Measurements from ENCODE around the gene SPATA2. TPM values are rescaled to one million over a fixed set of nuclear protein-coding genes. Genes with fewer than 3 reads are reported as not detected.

SPATA2 gene
- total RNA-seq, 4 donors from 2014 or later = 4.0 to 6.7 (median 5.5) TPM

- Histone ChIP-seq H3K27me3 (no peaks in the 10 kb centered on the region), H3K36me3 (peaks cover 7 to 87% (median 47%) of the 10 kb centered on the region in 4 donors), H3K4me1 (peaks cover 0 to 7% (median 0%) of the 10 kb centered on the region in 4 donors), H3K9me3 (no peaks in the 10 kb centered on the region), H3K4me3 (no peak overlapping the region), H3K27ac (replicated peaks in 1 of 4) (no peak overlapping the region)
- DNase-seq (ENCODE audit: extremely low spot score) = no peak
- intact Hi-C loops (cut with DNase I) = no loop called here
- TF ChIP-seq CTCF (IDR thresholded peaks at IDR 0.05) (no peak), POLR2AphosphoS5 (IDR thresholded peaks at IDR 0.05) (no peak)
- WGBS = 80% methylated on average over 5 of the region's 5 CpGs
These were observed 46.4 kb downstream of the SPATA2 start for GRCh38 chr20:49868964-49869363.

- no peak for DNase-seq (ENCODE audit: extremely low spot score)
- intact Hi-C loops (cut with DNase I) = no loop called here
- Histone ChIP-seq H3K4me3 (no peak overlapping the region), H3K27ac (replicated peaks in 1 of 4) (no peak overlapping the region), H3K27me3 (no peaks in the 10 kb centered on the region), H3K9me3 (no peaks in the 10 kb centered on the region), H3K4me1 (peaks cover 0 to 7% (median 0%) of the 10 kb centered on the region in 4 donors), H3K36me3 (peaks cover 7 to 91% (median 49%) of the 10 kb centered on the region in 4 donors)
- no peak for TF ChIP-seq EP300 (IDR thresholded peaks at IDR 0.05)
- TF ChIP-seq CTCF (IDR thresholded peaks at IDR 0.05) = no peak
- no peak for TF ChIP-seq POLR2AphosphoS5 (IDR thresholded peaks at IDR 0.05)
- TF ChIP-seq POLR2A (IDR thresholded peaks at IDR 0.05; ENCODE audit: low read depth) = no peak
- 79% methylated on average over 3 of the region's 3 CpGs for WGBS
These were observed 46.8 kb downstream of the SPATA2 start for GRCh38 chr20:49868538-49868937.

GRCh38 chr20:49867453-49868215 lies 47.7 kb downstream of the SPATA2 start:
- no peaks in the 10 kb centered on the region for H3K27me3 ChIP-seq
- peaks cover 0 to 7% (median 0%) of the 10 kb centered on the region in 4 donors for H3K4me1 ChIP-seq
- no peaks in the 10 kb centered on the region for H3K9me3 ChIP-seq
- H3K27ac ChIP-seq (replicated peaks in 1 of 4) = no peak overlapping the region
- TF ChIP-seq POLR2A (IDR thresholded peaks at IDR 0.05; ENCODE audit: low read depth) = no peak
- TF ChIP-seq CTCF (IDR thresholded peaks at IDR 0.05) = no peak
- TF ChIP-seq EP300 (IDR thresholded peaks at IDR 0.05) = no peak
- no peak for TF ChIP-seq POLR2AphosphoS5 (IDR thresholded peaks at IDR 0.05)
- intact Hi-C loops (cut with DNase I) = no loop called here
- H3K4me3 ChIP-seq = no peak overlapping the region
- WGBS = 71% methylated on average over 9 of the region's 9 CpGs
- peaks cover 7 to 88% (median 54%) of the 10 kb centered on the region in 4 donors for H3K36me3 ChIP-seq
- DNase-seq (ENCODE audit: extremely low spot score) = no peak

GRCh38 chr20:49866051-49866450 lies 49.3 kb downstream of the SPATA2 start:
- Histone ChIP-seq H3K9me3 (no peaks in the 10 kb centered on the region), H3K4me1 (peaks cover 0 to 7% (median 0%) of the 10 kb centered on the region in 4 donors), H3K27me3 (no peaks in the 10 kb centered on the region), H3K27ac (replicated peaks in 1 of 4) (no peak overlapping the region), H3K36me3 (peaks cover 7 to 88% (median 57%) of the 10 kb centered on the region in 4 donors), H3K4me3 (no peak overlapping the region)
- 96% methylated on average over 8 of the region's 8 CpGs for WGBS
- TF ChIP-seq EP300 (IDR thresholded peaks at IDR 0.05) (no peak), POLR2AphosphoS5 (IDR thresholded peaks at IDR 0.05) (no peak), CTCF (IDR thresholded peaks at IDR 0.05) (no peak), POLR2A (IDR thresholded peaks at IDR 0.05; ENCODE audit: low read depth) (no peak)
- intact Hi-C loops (cut with DNase I) = no loop called here
- no peak for DNase-seq (ENCODE audit: extremely low spot score)
